ENCODE measurements around the gene BACE2. TPM values are rescaled to one million over a fixed set of nuclear protein-coding genes. Genes with fewer than 3 reads are reported as not detected.

BACE2 gene
- total and polyA plus RNA-seq, 2 of the 13 experiments (the other 11 are each of a cell fraction or from before 2014, with no cell fraction given), result 0.07 to 0.11 TPM

- TF ChIP-seq MTERF4 (CRISPR knock-in tag; IDR thresholded peaks at IDR 0.05) (no peak), SNRNP70 (IDR thresholded peaks at IDR 0.05; ENCODE audit: low read depth, low read length) (no peak), SALL2 (CRISPR knock-in tag; IDR thresholded peaks at IDR 0.05) (no peak), ZNF17 (CRISPR knock-in tag; IDR thresholded peaks at IDR 0.05) (no peak), TBX3 (IDR thresholded peaks at IDR 0.05; ENCODE audit: borderline replicate concordance) (no peak), ZHX2 (IDR thresholded peaks at IDR 0.05; ENCODE audit: low read depth) (no peak), ZHX2 (CRISPR knock-in tag; IDR thresholded peaks at IDR 0.05; ENCODE audit: borderline replicate concordance) (no peak), ZNF615 (CRISPR knock-in tag; IDR thresholded peaks at IDR 0.05; ENCODE audit: borderline replicate concordance) (no peak), ZNF704 (CRISPR knock-in tag; IDR thresholded peaks at IDR 0.05; ENCODE audit: borderline replicate concordance) (no peak), ZNF160 (CRISPR knock-in tag; IDR thresholded peaks at IDR 0.05) (no peak), ZHX1 (CRISPR knock-in tag; IDR thresholded peaks at IDR 0.05; ENCODE audit: low read depth) (no peak)
Measured at GRCh38 chr21:41166884-41167283, 1.1 kb upstream of the BACE2 start (continued).
